DND-41 (cell line): ENCODE results near the gene USP6.
A peak's percentile ranks its signal among the peaks of the same experiment; 100 is the strongest.

Source experiments
- ATAC-seq: fragments of 200-7000 bp; cut with Tn5 transposase; 3 replicates; pipeline ENCODE4 v1.9.1; 2021; ENCODE audit warnings: low read depth; ENCODE audit not compliant: insufficient read depth
- DNase-seq: peaks from one replicate; pipeline ENCODE4 v3.0.0-alpha.2; 2020
- H2AFZ ChIP-seq: 2 replicates; pipeline ENCODE4 v1.6.0; 2012; ENCODE audit warnings: low read depth, low read length
- H3K27ac ChIP-seq: 2 replicates; pipeline ENCODE4 v1.5.1; 2012; ENCODE audit warnings: low read length, inconsistent platforms
- H3K27me3 ChIP-seq: fragments of 200-600 bp; sonication (generic); 2 replicates; pipeline ENCODE4 v1.6.0; 2012; ENCODE audit warnings: low read length, mild to moderate bottlenecking, inconsistent platforms; ENCODE audit not compliant: insufficient read depth, poor library complexity
- H3K36me3 ChIP-seq: 2 replicates; pipeline ENCODE4 v1.5.1; 2012; ENCODE audit warnings: low read length, inconsistent platforms; ENCODE audit not compliant: insufficient read depth
- H3K4me1 ChIP-seq: 2 replicates; pipeline ENCODE4 v1.5.1; 2012; ENCODE audit warnings: mild to moderate bottlenecking, low read length; ENCODE audit not compliant: insufficient read depth
- H3K4me2 ChIP-seq: 2 replicates; pipeline ENCODE4 v1.6.0; 2012; ENCODE audit warnings: mild to moderate bottlenecking, moderate library complexity, low read length, inconsistent platforms; ENCODE audit not compliant: insufficient read depth
- H3K4me3 ChIP-seq, 2 experiments: fragments of 200-600 bp in 1 of 2; shearing (Covaris generic) in 1 of 2; 2 replicates each; pipeline ENCODE4 v1.5.1; 2012 to 2016; ENCODE audit warnings: inconsistent platforms in 2 of 2, low read length in 2 of 2, mild to moderate bottlenecking in 2 of 2, low read depth in 1 of 2, moderate library complexity in 1 of 2
- H3K79me2 ChIP-seq: 2 replicates; pipeline ENCODE4 v1.6.0; 2012; ENCODE audit warnings: low read length, inconsistent platforms; ENCODE audit not compliant: insufficient read depth
- H3K9ac ChIP-seq: 2 replicates; pipeline ENCODE4 v1.6.0; 2012; ENCODE audit warnings: low read depth, mild to moderate bottlenecking, inconsistent platforms, low read length, moderate library complexity
- H3K9me3 ChIP-seq: 2 replicates; pipeline ENCODE4 v1.5.1; 2012; ENCODE audit warnings: low read length, moderate library complexity, mild to moderate bottlenecking, inconsistent platforms; ENCODE audit not compliant: insufficient read depth, severe bottlenecking
- H4K20me1 ChIP-seq: 2 replicates; pipeline ENCODE4 v1.6.0; 2012; ENCODE audit warnings: low read length; ENCODE audit not compliant: insufficient read depth
- CTCF ChIP-seq: IDR thresholded peaks from 2 replicates; pipeline ENCODE4 v1.5.1; 2012; ENCODE audit warnings: borderline replicate concordance, low read length, moderate library complexity, mild to moderate bottlenecking; ENCODE audit not compliant: poor library complexity, severe bottlenecking; ENCODE audit errors: extremely low read depth
- EZH2 ChIP-seq: IDR thresholded peaks from 3 replicates; pipeline ENCODE4 v1.6.1; 2012; ENCODE audit warnings: borderline replicate concordance, low read depth, mild to moderate bottlenecking, moderate library complexity, low read length, inconsistent platforms; ENCODE audit not compliant: severe bottlenecking

Gene USP6

GRCh38 chr17:5099271-5099670 lies 16.6 kb upstream of the USP6 start:
- Histone ChIP-seq H3K36me3 (no peaks in the 10 kb centered on the region), H3K27me3 (no peaks in the 10 kb centered on the region), H3K27ac (no peak overlapping the region), H3K4me2 (no peak overlapping the region), H3K79me2 (no peaks in the 10 kb centered on the region), H3K9me3 (no peaks in the 10 kb centered on the region), H3K4me3 (no peak overlapping the region), H2AFZ (no peak overlapping the region), H3K9ac (no peak overlapping the region), H3K4me1 (no peaks in the 10 kb centered on the region), H4K20me1 (peaks cover 4% of the 10 kb centered on the region; the same call in 1 of the 2 replicates)
- no peak for TF ChIP-seq EZH2
- TF ChIP-seq CTCF = no peak
- ATAC-seq (no peak), DNase-seq (no peak)

GRCh38 chr17:5100832-5101231 lies 15.0 kb upstream of the USP6 start:
- H3K9me3 ChIP-seq = no peaks in the 10 kb centered on the region
- ATAC-seq (peak; percentile 60; the same call in 2 of the 3 replicates), DNase-seq (no peak)
- H2AFZ ChIP-seq = no peak overlapping the region
- H3K4me2 ChIP-seq = no peak overlapping the region
- no peaks in the 10 kb centered on the region for H3K27me3 ChIP-seq
- no peak overlapping the region for H3K27ac ChIP-seq
- no peaks in the 10 kb centered on the region; the same call in 1 of the 2 replicates for H3K79me2 ChIP-seq
- H3K4me1 ChIP-seq = no peaks in the 10 kb centered on the region
- TF ChIP-seq CTCF = no peak
- no peak for TF ChIP-seq EZH2
- no peak overlapping the region for H3K4me3 ChIP-seq
- H3K9ac ChIP-seq = no peak overlapping the region
- H3K36me3 ChIP-seq = peaks cover 6% of the 10 kb centered on the region
- peaks cover 5% of the 10 kb centered on the region; the same call in 1 of the 2 replicates for H4K20me1 ChIP-seq

- Histone ChIP-seq H4K20me1 (peaks cover 21% of the 10 kb centered on the region), H3K27me3 (no peaks in the 10 kb centered on the region), H3K9ac (peak overlapping the region; percentile 69), H3K9me3 (no peaks in the 10 kb centered on the region), H3K4me2 (peak overlapping the region; percentile 74), H3K79me2 (peaks cover 42% of the 10 kb centered on the region), H3K36me3 (peaks cover 42% of the 10 kb centered on the region), H3K4me1 (peaks cover 33% of the 10 kb centered on the region), H3K27ac (peak overlapping the region; percentile 75), H3K4me3 (peak overlapping the region; percentile 72 to 87), H2AFZ (peak overlapping the region; percentile 99)
- DNase-seq (peak; percentile 24), ATAC-seq (no peak)
- peak; percentile 44 for TF ChIP-seq CTCF
- no peak for TF ChIP-seq EZH2
These were observed 5.0 kb upstream of the USP6 start for GRCh38 chr17:5110816-5111215.
